NCI-H2107 treated with DMSO at 0.1 percent for 48 hours (cell line): ENCODE data around the gene CBL.

Source experiments
- DNase-seq: peaks from one replicate; lab custom pipeline; 2025; ENCODE audit not compliant: unreplicated experiment; lab: John Stamatoyannopoulos, UW

CBL gene

GRCh38 chr11:119307974-119308373 is 101.8 kb downstream of the CBL start:
- no peak for DNase-seq

GRCh38 chr11:119309411-119309810 is 103.3 kb downstream of the CBL start:
- DNase-seq, result no peak

- DNase-seq, result no peak
Observed at GRCh38 chr11:119309953-119310681, 104.0 kb downstream of the CBL start.

- no peak for DNase-seq
Observed at GRCh38 chr11:119310682-119311052, 104.5 kb downstream of the CBL start.

- DNase-seq, result no peak
Observed at GRCh38 chr11:119314726-119315125, 108.6 kb downstream of the CBL start.

GRCh38 chr11:119315131-119316015 is 109.2 kb downstream of the CBL start:
- DNase-seq, result peak; percentile 35

GRCh38 chr11:119316016-119316728 is 110.0 kb downstream of the CBL start:
- peak; percentile 35 for DNase-seq

GRCh38 chr11:119316729-119317591 is 110.8 kb downstream of the CBL start, which contains the start of gene MCAM:
Gene MCAM (minus strand): TSS chr11:119317130. CDS start chr11:119317101, 29 bp downstream.
- no peak for DNase-seq

- no peak for DNase-seq
Observed at GRCh38 chr11:119317592-119318239, 111.6 kb downstream of the CBL start.

GRCh38 chr11:119318240-119319135 is 112.3 kb downstream of the CBL start:
- no peak for DNase-seq

GRCh38 chr11:119319136-119319699 is 113.1 kb downstream of the CBL start:
- no peak for DNase-seq

GRCh38 chr11:119319700-119320239 is 113.6 kb downstream of the CBL start:
- DNase-seq, result no peak

GRCh38 chr11:119320240-119320775 is 114.2 kb downstream of the CBL start:
- DNase-seq, result no peak

- DNase-seq, result no peak
Observed at GRCh38 chr11:119320776-119321524, 114.8 kb downstream of the CBL start.

GRCh38 chr11:119322360-119322739 is 116.2 kb downstream of the CBL start:
- DNase-seq, result no peak

- DNase-seq, result no peak
Observed at GRCh38 chr11:119322921-119323531, 116.9 kb downstream of the CBL start.

- peak; percentile 50 for DNase-seq
Observed at GRCh38 chr11:119323532-119324033, 117.4 kb downstream of the CBL start.
